Cerebellar cortex (tissue), 1 donor: ENCODE results near the gene PLA2G15.

ENCODE experiments used
- DNase-seq: peaks from one replicate; pipeline ENCODE4 v3.0.0-alpha.2; 2015; ENCODE audit warnings: low spot score

The PLA2G15 gene

GRCh38 chr16:68232335-68232734 lies 12.8 kb upstream of the PLA2G15 start:
- no peak for DNase-seq

- no peak for DNase-seq
These were observed 11.9 kb upstream of the PLA2G15 start for GRCh38 chr16:68233085-68233834.

- DNase-seq: no peak
These were observed 11.4 kb upstream of the PLA2G15 start for GRCh38 chr16:68233835-68234187.

- DNase-seq: no peak
These were observed 10.7 kb upstream of the PLA2G15 start for GRCh38 chr16:68234188-68235107.

- no peak for DNase-seq
These were observed 9.9 kb upstream of the PLA2G15 start for GRCh38 chr16:68235108-68235886.

GRCh38 chr16:68235887-68236136 lies 9.4 kb upstream of the PLA2G15 start, which contains the start of gene ESRP2:
TSS of gene ESRP2 (minus strand) at chr16:68236127. CDS start at chr16:68236045, 82 bp downstream.
- DNase-seq: no peak

GRCh38 chr16:68236137-68236825 lies 8.9 kb upstream of the PLA2G15 start:
- no peak for DNase-seq

GRCh38 chr16:68236826-68237242 lies 8.3 kb upstream of the PLA2G15 start:
- DNase-seq: no peak

- peak; percentile 97 for DNase-seq
These were observed 7.7 kb upstream of the PLA2G15 start for GRCh38 chr16:68237243-68238028.

GRCh38 chr16:68238029-68238345 lies 7.2 kb upstream of the PLA2G15 start:
- DNase-seq: no peak

- no peak for DNase-seq
These were observed 3.1 kb upstream of the PLA2G15 start for GRCh38 chr16:68242085-68242484.

- no peak for DNase-seq
These were observed 2.0 kb upstream of the PLA2G15 start for GRCh38 chr16:68242926-68243858.

GRCh38 chr16:68244481-68244902 lies 681 bp upstream of the PLA2G15 start:
- no peak for DNase-seq

GRCh38 chr16:68246121-68246520 lies 948 bp downstream of the PLA2G15 start:
- DNase-seq: no peak

GRCh38 chr16:68246666-68247065 lies 1.5 kb downstream of the PLA2G15 start:
- DNase-seq: no peak

- DNase-seq: peak; percentile 78
These were observed 2.2 kb downstream of the PLA2G15 start for GRCh38 chr16:68247400-68247799.

- DNase-seq: no peak
These were observed 2.8 kb downstream of the PLA2G15 start for GRCh38 chr16:68247932-68248331.

- DNase-seq: no peak
These were observed 4.2 kb downstream of the PLA2G15 start for GRCh38 chr16:68249371-68249770.

GRCh38 chr16:68250951-68251350 lies 5.8 kb downstream of the PLA2G15 start:
- no peak for DNase-seq

GRCh38 chr16:68251832-68252231 lies 6.7 kb downstream of the PLA2G15 start:
- peak; percentile 92 for DNase-seq
